ENCODE data around the gene EXOSC9.

Gene EXOSC9

GRCh38 chr4:121827853-121828252 lies 26.7 kb downstream of the EXOSC9 start:
- H3K27ac ChIP-seq (ENCODE audit: low read length): no peak overlapping the region
- no peaks in the 10 kb centered on the region for H3K4me1 ChIP-seq (ENCODE audit: control insufficient read depth, low read depth, low read length)
- no peak overlapping the region for H3K4me3 ChIP-seq (ENCODE audit: low read length)
- peaks cover 3% of the 10 kb centered on the region for H3K36me3 ChIP-seq (ENCODE audit: control insufficient read depth, low read depth, low read length)
- H3K9ac ChIP-seq (ENCODE audit: low read length): no peak overlapping the region
- no peaks in the 10 kb centered on the region for H3K27me3 ChIP-seq (ENCODE audit: control insufficient read depth, insufficient read depth, low read length)
- H3K9me3 ChIP-seq (ENCODE audit: control insufficient read depth, low read depth, low read length): no peaks in the 10 kb centered on the region

GRCh38 chr4:121829511-121829910 lies 28.4 kb downstream of the EXOSC9 start:
- H3K9me3 ChIP-seq (ENCODE audit: control insufficient read depth, low read depth, low read length): no peaks in the 10 kb centered on the region
- peaks cover 3% of the 10 kb centered on the region for H3K36me3 ChIP-seq (ENCODE audit: control insufficient read depth, low read depth, low read length)
- H3K27ac ChIP-seq (ENCODE audit: low read length): no peak overlapping the region

GRCh38 chr4:121838136-121838535 lies 37.0 kb downstream of the EXOSC9 start:
- H3K4me1 ChIP-seq (ENCODE audit: control insufficient read depth, low read depth, low read length): no peaks in the 10 kb centered on the region
- no peak overlapping the region for H3K9ac ChIP-seq (ENCODE audit: low read length)
- no peaks in the 10 kb centered on the region for H3K9me3 ChIP-seq (ENCODE audit: control insufficient read depth, low read depth, low read length)
- H3K27ac ChIP-seq (ENCODE audit: low read length): no peak overlapping the region
- no peaks in the 10 kb centered on the region for H3K27me3 ChIP-seq (ENCODE audit: control insufficient read depth, insufficient read depth, low read length)
- H3K4me3 ChIP-seq (ENCODE audit: low read length): no peak overlapping the region
- H3K36me3 ChIP-seq (ENCODE audit: control insufficient read depth, low read depth, low read length): no peaks in the 10 kb centered on the region

More at GRCh38 chr4:121829511-121829910, 28.4 kb downstream of the EXOSC9 start:
- H3K4me1 ChIP-seq (ENCODE audit: control insufficient read depth, low read depth, low read length): no peaks in the 10 kb centered on the region
- no peak overlapping the region for H3K4me3 ChIP-seq (ENCODE audit: low read length)
- H3K27me3 ChIP-seq (ENCODE audit: control insufficient read depth, insufficient read depth, low read length): no peaks in the 10 kb centered on the region
- no peak overlapping the region for H3K9ac ChIP-seq (ENCODE audit: low read length)

- Histone ChIP-seq H3K36me3 (ENCODE audit: control insufficient read depth, low read depth, low read length) (no peaks in the 10 kb centered on the region), H3K4me3 (ENCODE audit: low read length) (no peak overlapping the region), H3K9ac (ENCODE audit: low read length) (no peak overlapping the region), H3K27me3 (ENCODE audit: control insufficient read depth, insufficient read depth, low read length) (no peaks in the 10 kb centered on the region), H3K9me3 (ENCODE audit: control insufficient read depth, low read depth, low read length) (no peaks in the 10 kb centered on the region), H3K4me1 (ENCODE audit: control insufficient read depth, low read depth, low read length) (no peaks in the 10 kb centered on the region), H3K27ac (ENCODE audit: low read length) (no peak overlapping the region)
Observed at GRCh38 chr4:121842862-121843261, 41.7 kb downstream of the EXOSC9 start.

GRCh38 chr4:121846662-121847061 lies 45.5 kb downstream of the EXOSC9 start:
- H3K27me3 ChIP-seq (ENCODE audit: control insufficient read depth, insufficient read depth, low read length): no peaks in the 10 kb centered on the region
- H3K4me3 ChIP-seq (ENCODE audit: low read length): no peak overlapping the region
- no peak overlapping the region for H3K27ac ChIP-seq (ENCODE audit: low read length)
- no peaks in the 10 kb centered on the region for H3K36me3 ChIP-seq (ENCODE audit: control insufficient read depth, low read depth, low read length)
- H3K9ac ChIP-seq (ENCODE audit: low read length): no peak overlapping the region
- H3K9me3 ChIP-seq (ENCODE audit: control insufficient read depth, low read depth, low read length): no peaks in the 10 kb centered on the region
- H3K4me1 ChIP-seq (ENCODE audit: control insufficient read depth, low read depth, low read length): no peaks in the 10 kb centered on the region

- Histone ChIP-seq H3K4me3 (ENCODE audit: low read length) (no peak overlapping the region), H3K9ac (ENCODE audit: low read length) (no peak overlapping the region), H3K36me3 (ENCODE audit: control insufficient read depth, low read depth, low read length) (no peaks in the 10 kb centered on the region)
Observed at GRCh38 chr4:121851354-121851753, 50.2 kb downstream of the EXOSC9 start.

GRCh38 chr4:121860121-121860520 lies 59.0 kb downstream of the EXOSC9 start:
- peaks cover 20% of the 10 kb centered on the region for H3K36me3 ChIP-seq (ENCODE audit: control insufficient read depth, low read depth, low read length)

More at GRCh38 chr4:121851354-121851753, 50.2 kb downstream of the EXOSC9 start:
- Histone ChIP-seq H3K9me3 (ENCODE audit: control insufficient read depth, low read depth, low read length) (no peaks in the 10 kb centered on the region), H3K27me3 (ENCODE audit: control insufficient read depth, insufficient read depth, low read length) (no peaks in the 10 kb centered on the region), H3K4me1 (ENCODE audit: control insufficient read depth, low read depth, low read length) (no peaks in the 10 kb centered on the region), H3K27ac (ENCODE audit: low read length) (no peak overlapping the region)

GRCh38 chr4:121861426-121861825 lies 60.3 kb downstream of the EXOSC9 start:
- Histone ChIP-seq H3K27ac (ENCODE audit: low read length) (no peak overlapping the region), H3K9ac (ENCODE audit: low read length) (no peak overlapping the region), H3K36me3 (ENCODE audit: control insufficient read depth, low read depth, low read length) (peaks cover 30% of the 10 kb centered on the region), H3K4me1 (ENCODE audit: control insufficient read depth, low read depth, low read length) (no peaks in the 10 kb centered on the region), H3K9me3 (ENCODE audit: control insufficient read depth, low read depth, low read length) (no peaks in the 10 kb centered on the region), H3K4me3 (ENCODE audit: low read length) (no peak overlapping the region), H3K27me3 (ENCODE audit: control insufficient read depth, insufficient read depth, low read length) (no peaks in the 10 kb centered on the region)

More at GRCh38 chr4:121860121-121860520, 59.0 kb downstream of the EXOSC9 start:
- Histone ChIP-seq H3K9ac (ENCODE audit: low read length) (no peak overlapping the region), H3K4me3 (ENCODE audit: low read length) (no peak overlapping the region), H3K27ac (ENCODE audit: low read length) (no peak overlapping the region), H3K4me1 (ENCODE audit: control insufficient read depth, low read depth, low read length) (no peaks in the 10 kb centered on the region), H3K27me3 (ENCODE audit: control insufficient read depth, insufficient read depth, low read length) (no peaks in the 10 kb centered on the region), H3K9me3 (ENCODE audit: control insufficient read depth, low read depth, low read length) (no peaks in the 10 kb centered on the region)

GRCh38 chr4:121863799-121864198 lies 62.7 kb downstream of the EXOSC9 start:
- H3K4me1 ChIP-seq (ENCODE audit: control insufficient read depth, low read depth, low read length): no peaks in the 10 kb centered on the region
- H3K27me3 ChIP-seq (ENCODE audit: control insufficient read depth, insufficient read depth, low read length): no peaks in the 10 kb centered on the region
- H3K36me3 ChIP-seq (ENCODE audit: control insufficient read depth, low read depth, low read length): peaks cover 34% of the 10 kb centered on the region
- H3K9me3 ChIP-seq (ENCODE audit: control insufficient read depth, low read depth, low read length): no peaks in the 10 kb centered on the region
- H3K9ac ChIP-seq (ENCODE audit: low read length): no peak overlapping the region
- H3K4me3 ChIP-seq (ENCODE audit: low read length): no peak overlapping the region
- no peak overlapping the region for H3K27ac ChIP-seq (ENCODE audit: low read length)
